Islet of Langerhans (tissue), 1 donor: ENCODE measurements around the gene RNF25.

Experiments
- FAIRE-seq: peaks from one replicate; lab custom pipeline; 2011; peaks lifted over from hg19 to GRCh38; lab: Jason Lieb, UNC

Gene RNF25

GRCh38 chr2:218622606-218623365 lies 49.0 kb downstream of the RNF25 start:
- no peak for FAIRE-seq

DNA sequence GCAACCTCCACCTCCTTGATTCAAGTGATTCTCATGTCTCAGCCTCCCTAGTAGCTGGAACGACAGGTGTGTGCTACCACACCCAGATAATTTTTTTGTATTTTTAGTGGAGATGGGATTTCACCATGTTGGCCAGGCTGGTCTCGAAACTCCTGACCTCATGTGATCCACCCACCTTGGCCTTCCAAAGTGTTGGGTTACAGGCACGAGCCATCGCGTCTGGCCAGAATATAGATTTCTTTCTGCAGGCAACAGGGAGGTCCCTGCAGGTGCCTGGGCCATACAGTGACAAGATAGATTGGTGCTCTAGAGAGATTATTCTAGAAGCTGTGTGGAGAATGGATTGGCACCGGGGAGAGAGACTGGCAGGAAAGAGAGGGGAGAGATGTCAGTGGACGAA lies 50.8 kb downstream of the RNF25 start:
- no peak for FAIRE-seq

GRCh38 chr2:218618102-218618860 lies 53.5 kb downstream of the RNF25 start:
- FAIRE-seq: no peak

DNA sequence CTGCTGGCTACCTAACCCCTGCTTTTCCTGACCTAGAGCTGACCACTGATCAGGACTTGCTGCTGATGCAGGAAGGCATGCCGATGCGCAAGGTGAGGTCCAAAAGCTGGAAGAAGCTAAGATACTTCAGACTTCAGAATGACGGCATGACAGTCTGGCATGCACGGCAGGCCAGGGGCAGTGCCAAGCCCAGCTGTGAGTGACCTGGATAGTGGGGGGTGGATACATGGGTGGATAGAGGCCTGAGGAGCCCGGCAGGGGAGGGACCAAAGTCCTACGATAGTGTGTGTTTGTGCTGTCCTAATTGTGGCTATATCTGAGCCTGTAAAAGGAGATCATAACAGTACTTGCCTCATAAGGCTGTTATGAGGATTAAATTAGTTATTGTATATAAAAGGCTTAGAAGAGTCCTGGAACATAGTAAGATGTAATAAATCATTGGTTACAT lies 55.9 kb downstream of the RNF25 start:
- no peak for FAIRE-seq
